ENCODE data around the gene SEZ6.

SEZ6 gene

DNA sequence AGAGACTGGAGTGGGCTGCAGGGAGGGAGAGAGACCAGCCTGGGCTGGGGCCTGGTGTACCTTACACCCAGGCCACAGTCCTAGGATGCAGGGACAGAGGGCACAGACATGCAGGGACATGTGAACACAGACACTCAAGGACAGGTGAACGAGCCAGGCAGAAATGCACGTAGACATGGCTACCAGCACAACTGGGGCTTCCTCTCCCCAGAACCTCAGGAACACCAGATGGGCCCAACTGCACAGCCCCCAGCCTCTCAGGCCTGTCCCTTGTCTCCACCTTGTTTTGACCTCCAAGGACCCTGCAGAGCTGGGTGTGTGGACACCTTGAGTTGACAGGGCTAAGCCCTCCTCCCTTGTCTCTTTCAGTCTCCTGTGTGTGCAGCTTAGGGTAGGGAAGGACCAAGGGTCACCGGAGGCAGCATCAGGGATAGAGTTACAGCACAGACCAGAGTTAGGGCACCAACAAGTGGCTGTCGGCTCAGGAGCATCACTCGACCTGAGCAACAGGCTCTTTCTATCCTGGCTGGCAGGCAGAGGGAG, 9.2 kb downstream of the SEZ6 start:
- H3K4me1 ChIP-seq (ENCODE audit: low read length): no peaks in the 10 kb centered on the region
- TF ChIP-seq, protein P1, sequence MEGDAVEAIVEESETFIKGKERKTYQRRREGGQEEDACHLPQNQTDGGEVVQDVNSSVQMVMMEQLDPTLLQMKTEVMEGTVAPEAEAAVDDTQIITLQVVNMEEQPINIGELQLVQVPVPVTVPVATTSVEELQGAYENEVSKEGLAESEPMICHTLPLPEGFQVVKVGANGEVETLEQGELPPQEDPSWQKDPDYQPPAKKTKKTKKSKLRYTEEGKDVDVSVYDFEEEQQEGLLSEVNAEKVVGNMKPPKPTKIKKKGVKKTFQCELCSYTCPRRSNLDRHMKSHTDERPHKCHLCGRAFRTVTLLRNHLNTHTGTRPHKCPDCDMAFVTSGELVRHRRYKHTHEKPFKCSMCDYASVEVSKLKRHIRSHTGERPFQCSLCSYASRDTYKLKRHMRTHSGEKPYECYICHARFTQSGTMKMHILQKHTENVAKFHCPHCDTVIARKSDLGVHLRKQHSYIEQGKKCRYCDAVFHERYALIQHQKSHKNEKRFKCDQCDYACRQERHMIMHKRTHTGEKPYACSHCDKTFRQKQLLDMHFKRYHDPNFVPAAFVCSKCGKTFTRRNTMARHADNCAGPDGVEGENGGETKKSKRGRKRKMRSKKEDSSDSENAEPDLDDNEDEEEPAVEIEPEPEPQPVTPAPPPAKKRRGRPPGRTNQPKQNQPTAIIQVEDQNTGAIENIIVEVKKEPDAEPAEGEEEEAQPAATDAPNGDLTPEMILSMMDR (IDR thresholded peaks at IDR 0.05; ENCODE audit: low read length): no peak
- TF ChIP-seq EZH2 (optimal IDR thresholded peaks at IDR 0.05; ENCODE audit: low read depth, low read length) (no peak), EZH2phosphoT487 (IDR thresholded peaks at IDR 0.05; ENCODE audit: low read length) (no peak)

DNA sequence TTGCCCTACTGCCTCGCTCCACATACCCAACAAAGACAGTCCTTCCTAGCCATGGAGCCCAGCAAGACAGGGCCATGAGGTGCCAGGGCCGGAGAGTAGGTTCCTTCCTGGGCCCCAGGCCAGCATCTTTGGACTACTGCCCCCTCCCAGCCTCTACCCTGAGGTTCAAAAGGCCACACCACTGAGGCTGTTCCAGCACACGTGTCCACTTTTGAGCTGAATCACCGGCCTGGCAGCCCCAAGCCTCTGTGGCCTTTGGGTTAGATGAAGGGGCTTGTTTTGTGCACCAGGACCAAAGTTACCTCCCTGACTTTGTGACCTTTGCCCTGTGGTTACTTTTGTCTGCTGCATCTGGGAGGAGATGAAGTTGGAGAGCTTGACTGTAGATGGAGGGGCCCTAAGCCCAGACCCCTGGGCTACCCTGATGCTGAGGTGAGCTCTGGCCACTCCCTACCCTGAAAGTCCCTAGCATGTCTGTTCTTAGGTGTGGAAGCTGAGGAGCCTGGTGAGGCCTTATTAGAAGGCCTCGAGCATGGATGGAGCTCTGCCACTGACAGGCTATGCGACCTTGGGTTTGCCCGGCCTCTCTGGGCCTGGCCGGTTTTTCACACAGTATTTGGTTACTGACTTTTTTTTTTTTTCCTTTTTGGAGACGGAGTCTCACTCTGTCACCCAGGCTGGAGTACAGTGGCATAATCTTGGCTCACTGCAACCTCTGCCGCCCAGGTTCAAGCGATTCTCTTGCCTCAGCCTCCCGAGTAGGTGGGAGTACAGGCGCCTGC, 12.0 kb downstream of the SEZ6 start:
- H3K9ac ChIP-seq (ENCODE audit: low read length): no peak overlapping the region
- no peaks in the 10 kb centered on the region for H3K27me3 ChIP-seq (replicated peaks; ENCODE audit: insufficient read depth, low read length)
- no peaks in the 10 kb centered on the region for H3K9me3 ChIP-seq (replicated peaks; ENCODE audit: insufficient read depth, low read length)
- no peaks in the 10 kb centered on the region for H4K20me1 ChIP-seq (ENCODE audit: insufficient read depth, low read length)
- no peak overlapping the region for H3K4me2 ChIP-seq (ENCODE audit: low read depth, low read length)
- no peaks in the 10 kb centered on the region for H3K4me1 ChIP-seq (ENCODE audit: low read length)
- no peak for TF ChIP-seq EZH2phosphoT487 (IDR thresholded peaks at IDR 0.05; ENCODE audit: low read length)
- TF ChIP-seq, protein P1 (IDR thresholded peaks at IDR 0.05; ENCODE audit: low read length): no peak
- no peak for TF ChIP-seq EZH2 (optimal IDR thresholded peaks at IDR 0.05; ENCODE audit: low read depth, low read length)
- H2AFZ ChIP-seq (ENCODE audit: low read length): no peak overlapping the region
- no peak overlapping the region for H3K27ac ChIP-seq (ENCODE audit: low read length)
- no peak overlapping the region for H3K4me3 ChIP-seq (ENCODE audit: low read length)
- no peaks in the 10 kb centered on the region for H3K79me2 ChIP-seq (ENCODE audit: low read length)
- no peaks in the 10 kb centered on the region for H3K9me2 ChIP-seq (replicated peaks; ENCODE audit: insufficient read depth, low read length)
- no peak for DNase-seq
- H3K36me3 ChIP-seq (replicated peaks; ENCODE audit: insufficient read depth, low read length): no peaks in the 10 kb centered on the region
- H3F3A ChIP-seq (ENCODE audit: insufficient read depth, low read length): no peaks in the 10 kb centered on the region

More for the DNA sequence above, 9.2 kb downstream of the SEZ6 start:
- Histone ChIP-seq H2AFZ (ENCODE audit: low read length) (no peak overlapping the region), H4K20me1 (ENCODE audit: insufficient read depth, low read length) (no peaks in the 10 kb centered on the region), H3K79me2 (ENCODE audit: low read length) (no peaks in the 10 kb centered on the region), H3K9ac (ENCODE audit: low read length) (no peak overlapping the region), H3K9me2 (replicated peaks; ENCODE audit: insufficient read depth, low read length) (no peaks in the 10 kb centered on the region), H3F3A (ENCODE audit: insufficient read depth, low read length) (no peaks in the 10 kb centered on the region), H3K27ac (ENCODE audit: low read length) (no peak overlapping the region), H3K36me3 (replicated peaks; ENCODE audit: insufficient read depth, low read length) (no peaks in the 10 kb centered on the region), H3K9me3 (replicated peaks; ENCODE audit: insufficient read depth, low read length) (no peaks in the 10 kb centered on the region), H3K4me3 (ENCODE audit: low read length) (no peak overlapping the region), H3K27me3 (replicated peaks; ENCODE audit: insufficient read depth, low read length) (no peaks in the 10 kb centered on the region; the same call in 1 of the 2 replicates), H3K4me2 (ENCODE audit: low read depth, low read length) (no peak overlapping the region)
- DNase-seq: no peak

DNA sequence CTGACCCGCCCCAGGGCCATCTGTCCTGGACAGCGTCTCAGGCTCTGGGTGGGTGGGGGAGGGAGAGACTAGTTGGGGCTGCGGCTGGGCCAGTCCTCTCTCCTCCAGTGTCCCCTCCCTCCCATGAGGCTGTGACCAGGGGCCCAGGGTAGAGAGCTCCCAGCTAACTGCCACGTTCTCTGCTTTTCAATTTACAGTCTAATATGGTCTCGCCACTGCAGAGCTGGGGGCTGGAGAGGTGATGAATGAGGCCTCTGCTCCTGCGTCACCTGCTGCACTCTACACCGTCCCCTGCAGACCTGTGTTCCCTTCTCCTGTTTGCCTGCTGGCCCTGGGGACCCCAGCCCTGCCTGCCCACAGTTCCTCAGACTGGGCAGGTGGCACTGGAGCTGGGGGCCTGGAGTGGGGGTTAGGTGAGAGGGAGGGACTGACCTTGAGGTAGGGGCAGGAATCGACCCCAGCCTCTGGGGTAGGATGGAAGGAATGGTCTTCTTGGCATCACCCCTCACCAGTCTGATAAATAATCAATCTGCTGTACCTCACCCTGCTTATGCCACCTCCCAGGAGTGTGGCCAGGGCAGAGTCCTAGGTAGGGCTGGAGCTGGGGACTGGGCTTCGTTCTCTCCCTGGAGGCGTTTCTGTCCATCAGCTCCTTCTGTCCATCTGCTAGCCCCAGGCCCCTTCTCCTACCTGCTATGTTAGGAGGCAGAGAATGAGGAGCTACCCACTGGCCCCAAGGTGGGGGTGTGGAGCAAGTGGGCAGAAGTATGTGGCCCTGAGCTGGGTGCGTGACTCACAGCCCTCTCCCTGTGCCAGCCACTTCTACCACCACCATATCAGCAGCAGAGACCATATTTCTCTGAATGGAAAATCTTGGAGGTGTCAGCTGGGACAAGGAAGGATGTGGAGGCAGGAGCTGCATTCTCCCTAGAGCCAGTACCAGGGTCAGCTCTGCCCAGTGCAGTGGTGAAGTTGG, 12.9 kb downstream of the SEZ6 start:
- Histone ChIP-seq H3K4me3 (ENCODE audit: low read length) (no peak overlapping the region), H3K27ac (ENCODE audit: low read length) (no peak overlapping the region), H3K4me2 (ENCODE audit: low read depth, low read length) (no peak overlapping the region), H3F3A (ENCODE audit: insufficient read depth, low read length) (no peaks in the 10 kb centered on the region), H3K79me2 (ENCODE audit: low read length) (no peaks in the 10 kb centered on the region), H3K9me3 (replicated peaks; ENCODE audit: insufficient read depth, low read length) (no peaks in the 10 kb centered on the region), H3K9me2 (replicated peaks; ENCODE audit: insufficient read depth, low read length) (no peaks in the 10 kb centered on the region), H2AFZ (ENCODE audit: low read length) (no peak overlapping the region), H3K27me3 (replicated peaks; ENCODE audit: insufficient read depth, low read length) (no peaks in the 10 kb centered on the region), H3K4me1 (ENCODE audit: low read length) (no peaks in the 10 kb centered on the region), H3K36me3 (replicated peaks; ENCODE audit: insufficient read depth, low read length) (no peaks in the 10 kb centered on the region), H3K9ac (ENCODE audit: low read length) (no peak overlapping the region), H4K20me1 (ENCODE audit: insufficient read depth, low read length) (no peaks in the 10 kb centered on the region)
- no peak for DNase-seq
- TF ChIP-seq EZH2 (optimal IDR thresholded peaks at IDR 0.05; ENCODE audit: low read depth, low read length) (no peak), EZH2phosphoT487 (IDR thresholded peaks at IDR 0.05; ENCODE audit: low read length) (no peak)
- TF ChIP-seq, protein P1 (IDR thresholded peaks at IDR 0.05; ENCODE audit: low read length): no peak

Data from MM.1S (cell line).